ENCODE results near the gene CPNE5. TPM values are rescaled to one million over a fixed set of nuclear protein-coding genes. Genes with fewer than 3 reads are reported as not detected.
A peak's percentile ranks its signal among the peaks of the same experiment; 100 is the strongest.

CPNE5 gene
- total and polyA plus RNA-seq, 9 of the 15 experiments (the other 6 are each of a cell fraction or from before 2014, with no cell fraction given), result 0.14 to 1.0 (median 0.46) TPM; not detected in 2

GRCh38 chr6:36765594-36766398 lies 73.4 kb downstream of the CPNE5 start (continued):
- TF ChIP-seq PRDM10 (IDR thresholded peaks at IDR 0.05; ENCODE audit: partially characterized antibody), result peak; percentile 53
- no peak for TF ChIP-seq ZNF347 (CRISPR knock-in tag; IDR thresholded peaks at IDR 0.05; ENCODE audit: low read depth)
- TF ChIP-seq NFE2L1 (tag; IDR thresholded peaks at IDR 0.05; ENCODE audit: borderline replicate concordance, low read depth), result no peak
- no peak for TF ChIP-seq NR1H2 (CRISPR knock-in tag; IDR thresholded peaks at IDR 0.05)
- no peak for TF ChIP-seq ZNF124 (CRISPR knock-in tag; IDR thresholded peaks at IDR 0.05)
- no peak for TF ChIP-seq BRF1 (IDR thresholded peaks at IDR 0.05; ENCODE audit: borderline replicate concordance, extremely low read depth, insufficient read length)
- TF ChIP-seq MEIS2 (IDR thresholded peaks at IDR 0.05; ENCODE audit: partially characterized antibody), result no peak
- TF ChIP-seq CBX1 (IDR thresholded peaks at IDR 0.05; ENCODE audit: low read depth), result no peak
- TF ChIP-seq ZNF140 (CRISPR knock-in tag; IDR thresholded peaks at IDR 0.05), result no peak
- TF ChIP-seq RAD21 (CRISPR knock-in tag; conservative IDR thresholded peaks at IDR 0.05 in 1 of 2, IDR thresholded peaks at IDR 0.05 in 1 of 2), result peak; percentile 99 to 100
- TF ChIP-seq NCOA1 (IDR thresholded peaks at IDR 0.05; ENCODE audit: low read depth), result no peak
- TF ChIP-seq ZNF408 (CRISPR knock-in tag; IDR thresholded peaks at IDR 0.05; ENCODE audit: low read depth), result no peak
- TF ChIP-seq ERF (CRISPR knock-in tag; IDR thresholded peaks at IDR 0.05), result no peak
- TF ChIP-seq ZBTB9 (CRISPR knock-in tag; IDR thresholded peaks at IDR 0.05), result 0 out of 2 replicates have a peak, but pooled peaks have one; percentile 61
- TF ChIP-seq MEF2A (IDR thresholded peaks at IDR 0.05; ENCODE audit: control insufficient read depth, low read depth, low read length), result no peak
- no peak for TF ChIP-seq CBFA2T3 (IDR thresholded peaks at IDR 0.05)
- TF ChIP-seq FOXK2 (conservative IDR thresholded peaks at IDR 0.05 in 1 of 2, IDR thresholded peaks at IDR 0.05 in 1 of 2; ENCODE audit: low read depth in 2 of 2), result no peak
- no peak for TF ChIP-seq LCOR (CRISPR knock-in tag; IDR thresholded peaks at IDR 0.05)
- no peak for TF ChIP-seq RHOXF2B (CRISPR knock-in tag; conservative IDR thresholded peaks at IDR 0.05)
- TF ChIP-seq ZNF184 (CRISPR knock-in tag; IDR thresholded peaks at IDR 0.05), result no peak
- TF ChIP-seq MECOM (CRISPR knock-in tag; IDR thresholded peaks at IDR 0.05), result no peak
- no peak for TF ChIP-seq ZC3H8 (IDR thresholded peaks at IDR 0.05)
- no peak for TF ChIP-seq GMEB1 (CRISPR knock-in tag; IDR thresholded peaks at IDR 0.05)
